C4-2B (cell line): ENCODE measurements around the gene HOXC10.

ENCODE experiments used
- ZFX ChIP-seq: fragments of 450-650 bp; IDR thresholded peaks from 2 replicates; pipeline ENCODE4 v1.6.1; 2017
- TF ChIP-seq, protein P1 (sequence below): fragments of 450-650 bp; conservative IDR thresholded peaks from 2 replicates; pipeline ENCODE4 v1.5.1; 2017; ENCODE audit warnings: mild to moderate bottlenecking

DNA sequence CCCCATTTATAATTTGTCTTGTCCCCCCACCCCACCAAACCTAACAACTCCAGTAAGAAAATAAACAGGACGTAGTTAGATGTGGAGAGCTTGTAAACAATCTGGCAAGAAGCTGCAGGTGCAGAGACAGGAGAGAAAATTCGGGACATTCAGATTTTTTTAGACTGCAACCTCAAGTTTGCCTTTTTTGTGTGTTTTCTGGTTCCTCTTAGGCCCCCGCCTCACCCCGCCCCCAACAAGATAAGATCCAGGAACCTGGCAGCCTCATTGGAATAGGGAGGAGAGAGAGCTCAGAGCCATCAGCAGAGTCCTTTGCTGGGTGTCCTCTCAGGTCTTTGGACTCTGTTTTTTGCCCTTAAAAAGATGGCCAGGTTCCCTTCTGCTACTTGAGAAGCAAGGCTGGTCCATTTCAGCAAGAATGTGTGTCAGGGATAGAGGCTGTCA lies 2.9 kb downstream of the HOXC10 start:
- TF ChIP-seq, protein P1, sequence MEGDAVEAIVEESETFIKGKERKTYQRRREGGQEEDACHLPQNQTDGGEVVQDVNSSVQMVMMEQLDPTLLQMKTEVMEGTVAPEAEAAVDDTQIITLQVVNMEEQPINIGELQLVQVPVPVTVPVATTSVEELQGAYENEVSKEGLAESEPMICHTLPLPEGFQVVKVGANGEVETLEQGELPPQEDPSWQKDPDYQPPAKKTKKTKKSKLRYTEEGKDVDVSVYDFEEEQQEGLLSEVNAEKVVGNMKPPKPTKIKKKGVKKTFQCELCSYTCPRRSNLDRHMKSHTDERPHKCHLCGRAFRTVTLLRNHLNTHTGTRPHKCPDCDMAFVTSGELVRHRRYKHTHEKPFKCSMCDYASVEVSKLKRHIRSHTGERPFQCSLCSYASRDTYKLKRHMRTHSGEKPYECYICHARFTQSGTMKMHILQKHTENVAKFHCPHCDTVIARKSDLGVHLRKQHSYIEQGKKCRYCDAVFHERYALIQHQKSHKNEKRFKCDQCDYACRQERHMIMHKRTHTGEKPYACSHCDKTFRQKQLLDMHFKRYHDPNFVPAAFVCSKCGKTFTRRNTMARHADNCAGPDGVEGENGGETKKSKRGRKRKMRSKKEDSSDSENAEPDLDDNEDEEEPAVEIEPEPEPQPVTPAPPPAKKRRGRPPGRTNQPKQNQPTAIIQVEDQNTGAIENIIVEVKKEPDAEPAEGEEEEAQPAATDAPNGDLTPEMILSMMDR: no peak
- TF ChIP-seq ZFX: no peak
